Coronary artery (tissue), 2 donors: Measurements from ENCODE around the gene RINT1.
"Not testable (repeated sequence)": the region's sequence is repeated elsewhere in the genome, so short reads cannot be mapped to it uniquely, and the experiment has no call there.

Experiments used
- DNase-seq: peaks from one replicate; pipeline ENCODE4 v3.0.0-alpha.2; 2017; ENCODE audit warnings: low spot score
- H3K27ac ChIP-seq, 2 donors: fragments of 200-600 bp; sonication (generic); one replicate each; pipeline ENCODE4 v1.5.1; 2016 to 2019
- H3K4me3 ChIP-seq: fragments of 200-600 bp; sonication (generic); 2 replicates; pipeline ENCODE4 v1.5.1; 2016; ENCODE audit warnings: mild to moderate bottlenecking, moderate library complexity
- CTCF ChIP-seq: fragments of 200-600 bp; sonication (generic); IDR thresholded peaks from one replicate; pipeline ENCODE4 v1.5.1; 2019; ENCODE audit warnings: antibody characterized with exemption

RINT1 gene

GRCh38 chr7:105497016-105497415, 35.0 kb upstream of the RINT1 start:
- DNase-seq = no peak
- no peak overlapping the region for H3K4me3 ChIP-seq
- H3K27ac ChIP-seq = no peak overlapping the region
- TF ChIP-seq CTCF = no peak

- Histone ChIP-seq H3K4me3 (no peak overlapping the region), H3K27ac (no peak overlapping the region)
- DNase-seq = no peak
- TF ChIP-seq CTCF = no peak
These were observed 29.8 kb upstream of the RINT1 start for GRCh38 chr7:105502173-105502572.

- no peak overlapping the region for H3K27ac ChIP-seq
- no peak overlapping the region for H3K4me3 ChIP-seq
- DNase-seq = no peak
- no peak for TF ChIP-seq CTCF
These were observed 19.6 kb upstream of the RINT1 start for GRCh38 chr7:105512415-105512814.

GRCh38 chr7:105512926-105513526, 19.0 kb upstream of the RINT1 start:
- TF ChIP-seq CTCF = no peak
- Histone ChIP-seq H3K27ac (no peak overlapping the region), H3K4me3 (no peak overlapping the region)
- DNase-seq = no peak

GRCh38 chr7:105515610-105516009, 16.4 kb upstream of the RINT1 start:
- not testable (repeated sequence) for H3K27ac ChIP-seq, DNase-seq, H3K4me3 ChIP-seq

- no peak for DNase-seq
- H3K27ac ChIP-seq = no peak overlapping the region
- no peak for TF ChIP-seq CTCF
- H3K4me3 ChIP-seq = no peak overlapping the region
These were observed 12.6 kb upstream of the RINT1 start for GRCh38 chr7:105519353-105519752.

- not testable (repeated sequence) for H3K27ac ChIP-seq, H3K4me3 ChIP-seq
These were observed 11.4 kb upstream of the RINT1 start for GRCh38 chr7:105520620-105521019.

GRCh38 chr7:105521027-105521716, 10.8 kb upstream of the RINT1 start:
- H3K4me3 ChIP-seq = peak overlapping the region; percentile 75
- no peak for TF ChIP-seq CTCF
- H3K27ac ChIP-seq = peak overlapping the region; percentile 89 to 91
- peak; percentile 88 for DNase-seq

More at GRCh38 chr7:105520620-105521019, 11.4 kb upstream of the RINT1 start:
- not testable (repeated sequence) for DNase-seq
